ENCODE measurements around the gene TMEM9B. TPM values are rescaled to one million over a fixed set of nuclear protein-coding genes. Genes with fewer than 3 reads are reported as not detected.

TMEM9B gene
- total RNA-seq, 1 donor from 2014 or later = 19.4 TPM

- Mint-ChIP-seq H3K4me3 (no peak within 1 kb of the TSS), H3K36me3 (no peaks in the 10 kb centered on the region), H3K9me3 (no peaks in the 10 kb centered on the region), H3K4me1 (peaks cover 15% of the 10 kb centered on the region), H3K27ac (no peak within 1 kb of the TSS), H3K27me3 (ENCODE audit: low read depth) (no peaks in the 10 kb centered on the region)
- no peak for TF ChIP-seq CTCF (IDR thresholded peaks at IDR 0.05; ENCODE audit: unreplicated experiment)
- DNase-seq (ENCODE audit: low spot score in 2 of 2, unreplicated experiment in 2 of 2) = no peak
These were observed 31.6 kb downstream of the TMEM9B start, which contains the start of gene C11orf16 for GRCh38 chr11:8932564-8933180. C11orf16 (minus strand) TSS chr11:8932947; CDS start chr11:8932308, 639 bp downstream.

GRCh38 chr11:8930456-8931175, 33.6 kb downstream of the TMEM9B start:
- peaks cover 15% of the 10 kb centered on the region for H3K4me1 Mint-ChIP-seq
- no peak overlapping the region for H3K27ac Mint-ChIP-seq
- H3K36me3 Mint-ChIP-seq = no peaks in the 10 kb centered on the region
- no peaks in the 10 kb centered on the region for H3K9me3 Mint-ChIP-seq
- H3K4me3 Mint-ChIP-seq = no peak overlapping the region
- no peak for TF ChIP-seq CTCF (IDR thresholded peaks at IDR 0.05; ENCODE audit: unreplicated experiment)
- H3K27me3 Mint-ChIP-seq (ENCODE audit: low read depth) = no peaks in the 10 kb centered on the region
- no peak for DNase-seq (ENCODE audit: low spot score in 2 of 2, unreplicated experiment in 2 of 2)

- Mint-ChIP-seq H3K27me3 (ENCODE audit: low read depth) (no peaks in the 10 kb centered on the region), H3K36me3 (no peaks in the 10 kb centered on the region), H3K9me3 (no peaks in the 10 kb centered on the region), H3K27ac (no peak overlapping the region), H3K4me3 (no peak overlapping the region), H3K4me1 (peaks cover 4% of the 10 kb centered on the region)
- no peak for TF ChIP-seq CTCF (IDR thresholded peaks at IDR 0.05; ENCODE audit: unreplicated experiment)
- no peak for DNase-seq (ENCODE audit: low spot score in 2 of 2, unreplicated experiment in 2 of 2)
These were observed 35.1 kb downstream of the TMEM9B start for GRCh38 chr11:8928981-8929615.

GRCh38 chr11:8928205-8928604, 36.0 kb downstream of the TMEM9B start:
- DNase-seq (ENCODE audit: low spot score in 2 of 2, unreplicated experiment in 2 of 2) = no peak
- H3K36me3 Mint-ChIP-seq = no peaks in the 10 kb centered on the region
- no peaks in the 10 kb centered on the region for H3K27me3 Mint-ChIP-seq (ENCODE audit: low read depth)
- no peaks in the 10 kb centered on the region for H3K9me3 Mint-ChIP-seq
- no peak overlapping the region for H3K27ac Mint-ChIP-seq
- no peak overlapping the region for H3K4me3 Mint-ChIP-seq
- no peak for TF ChIP-seq CTCF (IDR thresholded peaks at IDR 0.05; ENCODE audit: unreplicated experiment)
- H3K4me1 Mint-ChIP-seq = peaks cover 4% of the 10 kb centered on the region

- Mint-ChIP-seq H3K27ac (no peak overlapping the region), H3K9me3 (no peaks in the 10 kb centered on the region)
These were observed 37.0 kb downstream of the TMEM9B start for GRCh38 chr11:8927233-8927632.

More at GRCh38 chr11:8927233-8927632, 37.0 kb downstream of the TMEM9B start:
- H3K27me3 Mint-ChIP-seq (ENCODE audit: low read depth) = no peaks in the 10 kb centered on the region
- no peak overlapping the region for H3K4me3 Mint-ChIP-seq
- no peaks in the 10 kb centered on the region for H3K4me1 Mint-ChIP-seq
- TF ChIP-seq CTCF (IDR thresholded peaks at IDR 0.05; ENCODE audit: unreplicated experiment) = no peak
- no peak for DNase-seq (ENCODE audit: low spot score in 2 of 2, unreplicated experiment in 2 of 2)
- peaks cover 3% of the 10 kb centered on the region for H3K36me3 Mint-ChIP-seq
